B cell (primary cell): ENCODE data around the gene TMEM232. TPM values are rescaled to one million over a fixed set of nuclear protein-coding genes. Genes with fewer than 3 reads are reported as not detected.

Experiments used
- ATAC-seq: fragments of 200-7000 bp; cut with Tn5 transposase; one replicate; pipeline ENCODE4 v1.10.0; 2021; ENCODE audit warnings: low read depth, mild to moderate bottlenecking, moderate number of reproducible peaks, moderate library complexity
- CTCF ChIA-PET: fragments of 350-600 bp; sonication (Branson Sonifier 250); formaldehyde crosslinking; loops from one replicate; lab custom pipeline; 2021; ENCODE audit warnings: antibody characterized with exemption, inconsistent platforms; lab: Charles Lee
- POLR2A ChIA-PET: fragments of 350-600 bp; sonication (Branson Sonifier 250); formaldehyde crosslinking; loops from one replicate; lab custom pipeline; 2021; ENCODE audit warnings: antibody characterized with exemption; lab: Charles Lee
- DNase-seq: peaks from one replicate; pipeline ENCODE4 v3.0.0; 2013
- H2AFZ ChIP-seq: 2 replicates; pipeline ENCODE4 v1.6.1; 2012; ENCODE audit warnings: mild to moderate bottlenecking, low read depth, low read length; ENCODE audit not compliant: insufficient read depth, poor library complexity, severe bottlenecking
- H3K27ac ChIP-seq, 2 donors: 1 replicate in 1 of 2; 2 replicates in 1 of 2; pipeline ENCODE4 v1.5.1; 2012 to 2013; ENCODE audit warnings: low read length in 2 of 2, mild to moderate bottlenecking in 2 of 2, moderate library complexity in 1 of 2
- H3K27me3 ChIP-seq, 4 experiments: fragments of 200-600 bp in 1 of 4; sonication (generic) in 1 of 4; replicated peaks in 1 of 4; 1 replicate in 2 of 4; 2 replicates in 2 of 4; pipeline versions ENCODE4 v1.6.1 to v1.7.0; 2013 to 2016; ENCODE audit warnings: low read length in 3 of 4, mild to moderate bottlenecking in 2 of 4, mixed read lengths in 1 of 4, moderate library complexity in 1 of 4; ENCODE audit not compliant: insufficient read depth in 4 of 4, control insufficient read depth in 3 of 4; ENCODE audit errors: control extremely low read depth in 1 of 4
- H3K36me3 ChIP-seq, 2 experiments: replicated peaks in 1 of 2; 1 replicate in 1 of 2; 2 replicates in 1 of 2; pipeline versions ENCODE4 v1.6.1 to v1.7.1; 2013; ENCODE audit warnings: low read length in 1 of 2; ENCODE audit not compliant: insufficient read depth in 2 of 2, control insufficient read depth in 1 of 2; ENCODE audit errors: control extremely low read depth in 1 of 2, extremely low read depth in 1 of 2
- H3K4me1 ChIP-seq, 2 donors: fragments of 200-600 bp in 1 of 2; sonication (generic) in 1 of 2; 1 replicate in 1 of 2; 2 replicates in 1 of 2; pipeline versions ENCODE4 v1.5.1 to v1.6.1; 2013 to 2017; ENCODE audit warnings: low read length in 2 of 2; ENCODE audit not compliant: control insufficient read depth in 2 of 2, insufficient read depth in 2 of 2
- H3K4me2 ChIP-seq: replicated peaks from 2 replicates; pipeline ENCODE3; 2012; ENCODE audit warnings: mild to moderate bottlenecking, low read depth, low read length; ENCODE audit not compliant: poor library complexity, severe bottlenecking
- H3K4me3 ChIP-seq, 5 experiments: fragments of 200-600 bp in 1 of 5; sonication (generic) in 1 of 5; 1 replicate in 3 of 5; 2 replicates in 2 of 5; pipeline versions ENCODE4 v1.5.1 to v1.7.0; 2011 to 2016; ENCODE audit warnings: low read length in 4 of 5, mild to moderate bottlenecking in 4 of 5, low read depth in 2 of 5, control low read depth in 1 of 5, moderate library complexity in 1 of 5; ENCODE audit not compliant: insufficient read depth in 1 of 5; ENCODE audit errors: control extremely low read depth in 1 of 5, extremely low read depth in 1 of 5
- H3K79me2 ChIP-seq: fragments of 200-600 bp; sonication (generic); one replicate; pipeline ENCODE4 v1.6.0; 2016; ENCODE audit warnings: low read length; ENCODE audit not compliant: control insufficient read depth, insufficient read depth
- H3K9ac ChIP-seq: fragments of 200-600 bp; sonication (generic); 2 replicates; pipeline ENCODE4 v1.6.1; 2017; ENCODE audit warnings: mild to moderate bottlenecking, low read length, moderate library complexity
- H3K9me3 ChIP-seq, 3 donors: one replicate each; pipeline versions ENCODE4 v1.6.1 to v1.7.1; 2013; ENCODE audit warnings: low read length in 2 of 3; ENCODE audit not compliant: control insufficient read depth in 2 of 3, insufficient read depth in 1 of 3; ENCODE audit errors: control extremely low read depth in 1 of 3
- H4K20me1 ChIP-seq: 2 replicates; pipeline ENCODE4 v1.6.0; 2012; ENCODE audit warnings: mild to moderate bottlenecking, low read length; ENCODE audit not compliant: insufficient read depth, control insufficient read depth, poor library complexity, severe bottlenecking
- H3K27ac Mint-ChIP-seq: one replicate; pipeline ENCODE4 v1.8.0; 2021; ENCODE audit warnings: mixed read lengths
- H3K27me3 Mint-ChIP-seq: one replicate; pipeline ENCODE4 v1.8.0; 2021; ENCODE audit warnings: mixed read lengths
- H3K4me1 Mint-ChIP-seq: one replicate; pipeline ENCODE4 v1.8.0; 2021; ENCODE audit warnings: mixed read lengths
- H3K4me3 Mint-ChIP-seq: one replicate; pipeline ENCODE4 v1.8.0; 2021; ENCODE audit warnings: mixed read lengths
- H3K9me3 Mint-ChIP-seq: one replicate; pipeline ENCODE4 v1.8.0; 2022; ENCODE audit warnings: mixed read lengths; ENCODE audit not compliant: insufficient read depth
- EZH2 ChIP-seq: IDR thresholded peaks from 2 replicates; pipeline ENCODE4 v1.6.1; 2012; ENCODE audit warnings: borderline replicate concordance, low read depth, mild to moderate bottlenecking, moderate library complexity, low read length; ENCODE audit not compliant: insufficient read depth, poor library complexity, severe bottlenecking
- WGBS: methylation state at CpG from one replicate; pipeline ENCODE4 v1.1.5; 2013; ENCODE audit warnings: missing lambda C conversion rate; ENCODE audit not compliant: insufficient coverage; 5-methylcytosine and 5-hydroxymethylcytosine counted together
- intact Hi-C: fragments of 100-400 bp; cut with micrococcal nuclease; formaldehyde crosslinking; loops from one replicate; pipeline ENCODE4 v1.10.0; 2022
- polyA plus RNA-seq: library from polyadenylated mRNA; depleted of rRNA; stranded (reverse); fragments of >200 nt; gene quantifications from 2 replicates; pipeline ENCODE4 v1.2.3, GENCODE V29; 2012
- total RNA-seq, 2 donors: library from RNA; stranded (reverse); fragments of 120-200 nt in 1 of 2; gene quantifications; 1 replicate in 1 of 2; 2 replicates in 1 of 2; pipeline versions ENCODE4 v1.2.3 to v1.2.4, GENCODE V29; 2013 to 2022
- TF ChIP-seq, protein P1 (sequence below): fragments of 200-600 bp; IDR thresholded peaks from one replicate; pipeline ENCODE4 v1.8.0; 2022; ENCODE audit warnings: antibody characterized with exemption, mild to moderate bottlenecking

Gene TMEM232
- total and polyA plus RNA-seq, 2 donors (not counting 1 experiment from before 2014, with no cell fraction given): 0.49 to 2.9 TPM

DNA sequence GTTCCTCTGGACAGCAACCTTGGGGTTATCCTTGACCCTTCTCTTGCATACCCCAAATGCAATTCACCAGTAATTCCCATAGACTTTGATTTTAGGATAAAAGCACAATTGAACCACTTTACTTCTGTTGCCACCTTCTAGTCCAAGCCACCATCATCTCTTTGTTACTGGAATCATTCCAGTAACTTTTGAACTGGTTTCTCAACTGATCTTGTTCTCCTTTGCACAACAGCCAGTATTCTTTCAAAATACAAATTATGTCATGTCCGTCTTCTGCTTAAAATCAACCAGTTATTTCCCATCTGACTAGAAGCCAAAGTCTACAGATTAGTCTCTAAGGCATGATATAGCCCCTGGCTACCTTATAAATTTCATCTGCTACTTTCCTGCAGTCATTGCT lies 33.7 kb upstream of the TMEM232 start:
- Mint-ChIP-seq H3K9me3 (no peaks in the 10 kb centered on the region), H3K27me3 (no peaks in the 10 kb centered on the region), H3K27ac (no peak overlapping the region), H3K4me1 (no peaks in the 10 kb centered on the region), H3K4me3 (no peak overlapping the region)
- no peaks in the 10 kb centered on the region for H3K27me3 ChIP-seq
- H3K27ac ChIP-seq: no peak overlapping the region
- TF ChIP-seq EZH2: no peak
- TF ChIP-seq, protein P1, sequence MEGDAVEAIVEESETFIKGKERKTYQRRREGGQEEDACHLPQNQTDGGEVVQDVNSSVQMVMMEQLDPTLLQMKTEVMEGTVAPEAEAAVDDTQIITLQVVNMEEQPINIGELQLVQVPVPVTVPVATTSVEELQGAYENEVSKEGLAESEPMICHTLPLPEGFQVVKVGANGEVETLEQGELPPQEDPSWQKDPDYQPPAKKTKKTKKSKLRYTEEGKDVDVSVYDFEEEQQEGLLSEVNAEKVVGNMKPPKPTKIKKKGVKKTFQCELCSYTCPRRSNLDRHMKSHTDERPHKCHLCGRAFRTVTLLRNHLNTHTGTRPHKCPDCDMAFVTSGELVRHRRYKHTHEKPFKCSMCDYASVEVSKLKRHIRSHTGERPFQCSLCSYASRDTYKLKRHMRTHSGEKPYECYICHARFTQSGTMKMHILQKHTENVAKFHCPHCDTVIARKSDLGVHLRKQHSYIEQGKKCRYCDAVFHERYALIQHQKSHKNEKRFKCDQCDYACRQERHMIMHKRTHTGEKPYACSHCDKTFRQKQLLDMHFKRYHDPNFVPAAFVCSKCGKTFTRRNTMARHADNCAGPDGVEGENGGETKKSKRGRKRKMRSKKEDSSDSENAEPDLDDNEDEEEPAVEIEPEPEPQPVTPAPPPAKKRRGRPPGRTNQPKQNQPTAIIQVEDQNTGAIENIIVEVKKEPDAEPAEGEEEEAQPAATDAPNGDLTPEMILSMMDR: no peak
- no peak overlapping the region for H2AFZ ChIP-seq
- ChIA-PET CTCF (no interaction called here), POLR2A (no interaction called here)
- H3K79me2 ChIP-seq: no peaks in the 10 kb centered on the region
- DNase-seq: no peak
- peaks cover 19 to 45% of the 10 kb centered on the region in 2 experiments for H3K36me3 ChIP-seq
- intact Hi-C loops: no loop called here
- 100% methylated on average over 1 of the region's 1 CpG for WGBS
- ATAC-seq: no peak
- no peaks in the 10 kb centered on the region for H3K9me3 ChIP-seq
- no peaks in the 10 kb centered on the region for H3K4me1 ChIP-seq
- no peak overlapping the region for H3K4me3 ChIP-seq
- H3K9ac ChIP-seq: no peak overlapping the region
- H4K20me1 ChIP-seq: no peaks in the 10 kb centered on the region
- H3K4me2 ChIP-seq: no peak overlapping the region

- no peak overlapping the region for H3K4me3 Mint-ChIP-seq
- Histone ChIP-seq H3K4me1 (peaks cover 0 to 1% of the 10 kb centered on the region in 2 donors), H3K27me3 (no peaks in the 10 kb centered on the region), H2AFZ (no peak overlapping the region), H3K9me3 (no peaks in the 10 kb centered on the region), H3K9ac (no peak overlapping the region), H4K20me1 (no peaks in the 10 kb centered on the region), H3K4me3 (no peak overlapping the region), H3K36me3 (peaks cover 18 to 43% of the 10 kb centered on the region in 2 experiments), H3K4me2 (no peak overlapping the region), H3K79me2 (no peaks in the 10 kb centered on the region), H3K27ac (no peak overlapping the region)
- ChIA-PET POLR2A (no interaction called here), CTCF (interaction anchor here (1.1 to 1.5 kb wide), 5 partner anchors 8 to 1389 kb away, joined by 3 to 5 read pairs (median 4); no protein-coding TSS in a partner anchor)
- intact Hi-C loops: no loop called here
- TF ChIP-seq EZH2: no peak
- TF ChIP-seq, protein P1: peak; percentile 91
- H3K9me3 Mint-ChIP-seq: no peaks in the 10 kb centered on the region
- H3K27me3 Mint-ChIP-seq: no peaks in the 10 kb centered on the region
- no peak for ATAC-seq
- H3K27ac Mint-ChIP-seq: no peak overlapping the region
- DNase-seq: peak; percentile 48
- H3K4me1 Mint-ChIP-seq: peaks cover 9% of the 10 kb centered on the region
- no CpG with 5 or more reads among the region's 4 CpGs for WGBS
Measured at GRCh38 chr5:110757118-110757729, 30.8 kb upstream of the TMEM232 start.
